K562 (cell line): ENCODE results near the gene CCDC69. TPM values are rescaled to one million over a fixed set of nuclear protein-coding genes. Genes with fewer than 3 reads are reported as not detected.
A peak's percentile ranks its signal among the peaks of the same experiment; 100 is the strongest.

Experiments used
- CCNT2 ChIP-seq: IDR thresholded peaks from 2 replicates; pipeline ENCODE4 v1.6.1; 2011; ENCODE audit warnings: borderline replicate concordance, low read depth, mild to moderate bottlenecking, moderate library complexity, mixed read lengths, low read length; ENCODE audit not compliant: insufficient read length; ENCODE audit errors: extremely low read depth
- CTCF ChIP-seq, 3 experiments: IDR thresholded peaks in 2 of 3; conservative IDR thresholded peaks in 1 of 3; 2 replicates each; pipeline ENCODE4 v1.5.1; 2011 to 2012; ENCODE audit warnings: low read length in 3 of 3, mild to moderate bottlenecking in 3 of 3, control low read depth in 2 of 3, improper control_type of control experiment in 1 of 3, inconsistent platforms in 1 of 3, low read depth in 1 of 3, mixed read lengths in 1 of 3, moderate library complexity in 1 of 3; ENCODE audit not compliant: insufficient read depth in 2 of 3
- E2F5 ChIP-seq: sonication (generic); formaldehyde crosslinking; IDR thresholded peaks from 2 replicates; pipeline ENCODE4 v1.8.0; 2022; ENCODE audit warnings: mild to moderate bottlenecking, missing genetic modification reagents
- ESRRA ChIP-seq: fragments of 450-650 bp; IDR thresholded peaks from 2 replicates; pipeline ENCODE4 v1.6.1; 2014; ENCODE audit warnings: low read depth, mild to moderate bottlenecking, moderate library complexity, borderline replicate concordance
- GATAD2B ChIP-seq: fragments of 450-650 bp; IDR thresholded peaks from 2 replicates; pipeline ENCODE4 v1.6.1; 2017; ENCODE audit warnings: mild to moderate bottlenecking, borderline replicate concordance
- HMGN3 ChIP-seq: IDR thresholded peaks from 2 replicates; pipeline ENCODE4 v1.6.1; 2011; ENCODE audit warnings: borderline replicate concordance, low read depth, mild to moderate bottlenecking, mixed read lengths, low read length; ENCODE audit not compliant: insufficient read length; ENCODE audit errors: extremely low read depth
- HSF4 ChIP-seq: fragments of 250-450 bp; sonication (Bioruptor Pico); IDR thresholded peaks from 2 replicates; pipeline ENCODE4 v2.1.2; 2022; ENCODE audit warnings: mild to moderate bottlenecking, moderate library complexity, borderline replicate concordance
- KDM1A ChIP-seq, 2 experiments: fragments of 450-650 bp; IDR thresholded peaks; 2 replicates each; pipeline ENCODE4 v1.6.1; 2016; ENCODE audit warnings: mild to moderate bottlenecking in 2 of 2
- KLF6 ChIP-seq: fragments of 250-450 bp; sonication (Bioruptor Pico); IDR thresholded peaks from 2 replicates; pipeline ENCODE4 v1.4.0; 2020; ENCODE audit warnings: mild to moderate bottlenecking, moderate library complexity, borderline replicate concordance
- MAFF ChIP-seq: IDR thresholded peaks from 2 replicates; pipeline ENCODE4 v1.6.1; 2012; ENCODE audit warnings: low read length, improper control_type of control experiment
- MAZ ChIP-seq, 2 experiments: fragments of 450-650 bp in 1 of 2; sonication (generic) in 1 of 2; formaldehyde crosslinking; IDR thresholded peaks in 1 of 2; conservative IDR thresholded peaks in 1 of 2; 2 replicates each; pipeline versions ENCODE4 v1.4.0 to v1.5.0; 2020; ENCODE audit warnings: mild to moderate bottlenecking in 1 of 2, missing genetic modification reagents in 1 of 2
- NONO ChIP-seq, 2 experiments: fragments of 200-400 bp in 1 of 2; fragments of 450-650 bp in 1 of 2; formaldehyde crosslinking in 1 of 2; IDR thresholded peaks; 2 replicates each; pipeline ENCODE4 v1.6.1; 2017; ENCODE audit warnings: low read depth in 2 of 2, mild to moderate bottlenecking in 2 of 2, moderate library complexity in 2 of 2, low read length in 1 of 2
- NR2C2 ChIP-seq, 2 experiments: fragments of 200-800 bp in 1 of 2; sonication (Bioruptor generic) in 1 of 2; sonication (generic) in 1 of 2; formaldehyde crosslinking in 1 of 2; IDR thresholded peaks; 2 replicates each; pipeline versions ENCODE4 v1.6.1 to v1.8.0; 2016 to 2022; ENCODE audit warnings: mild to moderate bottlenecking in 1 of 2, missing compliant biosample characterization in 1 of 2, missing genetic modification characterization in 1 of 2, missing genetic modification reagents in 1 of 2
- PCBP1 ChIP-seq: fragments of 200-400 bp; formaldehyde crosslinking; IDR thresholded peaks from 2 replicates; pipeline ENCODE4 v1.6.1; 2018; ENCODE audit warnings: mild to moderate bottlenecking, low read depth, low read length; ENCODE audit not compliant: poor library complexity, severe bottlenecking
- RFX1 ChIP-seq: fragments of 450-650 bp; IDR thresholded peaks from 2 replicates; pipeline ENCODE4 v1.6.1; 2016; ENCODE audit warnings: mild to moderate bottlenecking, moderate library complexity
- TAF1 ChIP-seq: IDR thresholded peaks from 2 replicates; pipeline ENCODE4 v1.6.1; 2011; ENCODE audit warnings: mild to moderate bottlenecking, low read length, moderate library complexity; ENCODE audit not compliant: insufficient read depth, control insufficient read depth, severe bottlenecking; ENCODE audit errors: extremely low read depth
- VEZF1 ChIP-seq: fragments of 200-800 bp; sonication (Bioruptor generic); IDR thresholded peaks from 2 replicates; pipeline ENCODE4 v1.6.1; 2017; ENCODE audit warnings: missing genetic modification characterization, missing compliant biosample characterization
- ZNF449 ChIP-seq: fragments of 250-450 bp; sonication (Bioruptor Pico); IDR thresholded peaks from 2 replicates; pipeline ENCODE4 v1.8.0; 2022; ENCODE audit warnings: moderate library complexity, mild to moderate bottlenecking, inconsistent platforms
- ZNF589 ChIP-seq: fragments of 200-800 bp; sonication (Bioruptor generic); IDR thresholded peaks from 2 replicates; pipeline ENCODE4 v1.6.1; 2016; ENCODE audit warnings: low read depth, missing genetic modification characterization, missing compliant biosample characterization
- polyA plus RNA-seq, 8 experiments: library from polyadenylated mRNA; depleted of rRNA in 4 of 8; stranded (reverse) in 5 of 8; unstranded in 3 of 8; fragments of >200 nt; fragmentation: Nextera tagmentation in 2 of 8; fragmentation: Illumina TruSeq in 1 of 8; extraction: Ambion mirVana in 2 of 8; extraction: Trizol in 1 of 8; gene quantifications; 2 replicates each; pipeline versions ENCODE4 v1.2.1 to v1.2.3, GENCODE V29; 2011 to 2014; ENCODE audit warnings: inconsistent platforms in 1 of 8, missing spikeins in 1 of 8
- total RNA-seq, 7 experiments: library from RNA; depleted of rRNA in 6 of 7; stranded (reverse); fragments of >200 nt in 6 of 7; fragmentation: Illumina TruSeq in 2 of 7; extraction: Trizol in 2 of 7; gene quantifications; 2 replicates each; pipeline versions ENCODE4 v1.2.1 to v1.2.3, GENCODE V29; 2011 to 2021; ENCODE audit warnings: low replicate concordance in 1 of 7

Gene CCDC69
- total and polyA plus RNA-seq, 9 of the 15 experiments (the other 6 are each of a cell fraction or from before 2014, with no cell fraction given), result 0.65 to 12.2 (median 7.6) TPM

- TF ChIP-seq MAZ (CRISPR knock-in tag; conservative IDR thresholded peaks at IDR 0.05 in 1 of 2, IDR thresholded peaks at IDR 0.05 in 1 of 2) (peak in 1 of 2 experiments; percentile 30; a peak in 1 of 4 replicates), ZNF449 (no peak), PCBP1 (peak; percentile 70), VEZF1 (peak; percentile 77), GATAD2B (peak; percentile 39; the same call in 1 of the 2 replicates), NONO (IDR thresholded peaks at IDR 0.05; ENCODE audit: low read depth in 2 of 2, low read length in 1 of 2) (peak in 1 of 2 experiments; percentile 51; a peak in 1 of 4 replicates), KLF6 (no peak), ESRRA (peak; percentile 28; the same call in 1 of the 2 replicates), ZNF589 (CRISPR knock-in tag) (peak; percentile 56; the same call in 1 of the 2 replicates), CCNT2 (peak; percentile 44), KDM1A (IDR thresholded peaks at IDR 0.05) (peak; percentile 85 to 94), CTCF (IDR thresholded peaks at IDR 0.05 in 2 of 3, conservative IDR thresholded peaks at IDR 0.05 in 1 of 3; ENCODE audit: insufficient read depth in 2 of 3, low read depth in 1 of 3, low read length in 3 of 3) (peak in 2 of 3 experiments; percentile 12 to 34; a peak in 2 of 6 replicates), MAFF (no peak), RFX1 (no peak), NR2C2 (CRISPR knock-in tag; IDR thresholded peaks at IDR 0.05) (no peak), NR2C2 (tag; IDR thresholded peaks at IDR 0.05) (peak; percentile 27; the same call in 1 of the 2 replicates), E2F5 (no peak), HMGN3 (peak; percentile 41), HSF4 (CRISPR knock-in tag) (no peak), TAF1 (no peak)
These were observed at the start of gene CCDC69 (continued) for GRCh38 chr5:151223447-151224264.
